ENCODE data around the gene JADE1. TPM values are rescaled to one million over a fixed set of nuclear protein-coding genes. Genes with fewer than 3 reads are reported as not detected.
A peak's percentile ranks its signal among the peaks of the same experiment; 100 is the strongest.

Gene JADE1
- total RNA-seq, 1 donor = 26.4 TPM

GRCh38 chr4:128871948-128872347 lies 62.4 kb downstream of the JADE1 start:
- Histone ChIP-seq H3K4me1 (ENCODE audit: insufficient read depth, low read length) (peaks cover 15% of the 10 kb centered on the region), H3K9me3 (ENCODE audit: low read depth, low read length) (no peaks in the 10 kb centered on the region), H2AFZ (ENCODE audit: low read length) (no peak overlapping the region), H3K4me3 (ENCODE audit: insufficient read depth, low read length) (no peak overlapping the region), H3K4me2 (ENCODE audit: insufficient read depth, low read length) (no peak overlapping the region), H4K20me1 (ENCODE audit: insufficient read depth, low read length) (no peaks in the 10 kb centered on the region), H3K79me2 (ENCODE audit: insufficient read depth, low read length) (no peaks in the 10 kb centered on the region), H3K27me3 (ENCODE audit: insufficient read depth, low read length) (no peaks in the 10 kb centered on the region), H3K36me3 (ENCODE audit: insufficient read depth, low read length) (peaks cover 41% of the 10 kb centered on the region), H3K27ac (ENCODE audit: low read depth, low read length) (peak overlapping the region; percentile 77)
- no peak for DNase-seq (ENCODE audit: insufficient read length, low spot score, missing footprints)
- TF ChIP-seq CTCF (IDR thresholded peaks at IDR 0.05; ENCODE audit: extremely low read depth, low read depth, low read length) = no peak

DNA sequence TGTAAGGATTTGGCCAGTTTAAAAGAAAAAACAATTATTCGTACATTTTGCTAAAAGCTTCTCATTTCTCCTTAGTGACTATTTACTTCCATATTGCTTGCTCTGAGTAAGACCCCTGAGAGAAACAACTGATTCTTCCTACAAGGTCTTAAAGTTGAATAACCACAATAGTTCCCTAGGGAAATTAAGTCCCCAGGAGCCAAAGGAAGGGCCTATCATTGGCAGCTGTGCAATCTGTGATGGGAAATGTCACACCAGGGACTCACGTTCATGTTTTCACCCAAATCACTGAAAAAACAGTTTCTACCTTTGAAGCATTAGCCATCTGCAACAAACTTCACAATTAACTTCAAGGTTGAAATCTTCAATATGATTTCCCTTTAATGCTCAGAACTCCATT lies 66.7 kb downstream of the JADE1 start:
- Histone ChIP-seq H4K20me1 (ENCODE audit: insufficient read depth, low read length) (no peaks in the 10 kb centered on the region), H2AFZ (ENCODE audit: low read length) (no peak overlapping the region), H3K4me1 (ENCODE audit: insufficient read depth, low read length) (peaks cover 12% of the 10 kb centered on the region), H3K27me3 (ENCODE audit: insufficient read depth, low read length) (no peaks in the 10 kb centered on the region), H3K27ac (ENCODE audit: low read depth, low read length) (no peak overlapping the region), H3K79me2 (ENCODE audit: insufficient read depth, low read length) (no peaks in the 10 kb centered on the region), H3K36me3 (ENCODE audit: insufficient read depth, low read length) (peaks cover 15% of the 10 kb centered on the region), H3K4me3 (ENCODE audit: insufficient read depth, low read length) (no peak overlapping the region), H3K4me2 (ENCODE audit: insufficient read depth, low read length) (no peak overlapping the region), H3K9me3 (ENCODE audit: low read depth, low read length) (no peaks in the 10 kb centered on the region)
- TF ChIP-seq CTCF (IDR thresholded peaks at IDR 0.05; ENCODE audit: extremely low read depth, low read depth, low read length) = no peak
- no peak for DNase-seq (ENCODE audit: insufficient read length, low spot score, missing footprints)

DNA sequence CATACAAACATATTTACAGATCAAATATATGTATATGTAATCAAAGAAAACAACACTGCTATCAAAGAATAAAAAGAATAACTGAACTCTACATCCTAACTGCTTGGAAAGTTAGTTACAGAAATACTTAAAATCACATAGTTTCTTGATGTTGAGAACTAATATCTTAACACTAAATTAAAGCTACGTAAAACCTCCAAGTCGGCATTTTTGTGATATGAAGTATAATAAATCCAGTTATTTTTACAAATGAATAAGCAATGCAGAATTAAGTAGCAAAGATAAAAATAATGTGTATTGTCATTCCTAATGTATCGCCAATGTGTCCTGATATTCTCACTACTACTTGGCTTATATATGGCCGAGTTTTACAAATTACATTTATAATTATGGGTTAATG lies 68.4 kb downstream of the JADE1 start:
- no peak overlapping the region for H3K4me3 ChIP-seq (ENCODE audit: insufficient read depth, low read length)
- H2AFZ ChIP-seq (ENCODE audit: low read length) = no peak overlapping the region
- no peaks in the 10 kb centered on the region for H4K20me1 ChIP-seq (ENCODE audit: insufficient read depth, low read length)
- H3K4me2 ChIP-seq (ENCODE audit: insufficient read depth, low read length) = no peak overlapping the region
- no peaks in the 10 kb centered on the region for H3K79me2 ChIP-seq (ENCODE audit: insufficient read depth, low read length)
- H3K9me3 ChIP-seq (ENCODE audit: low read depth, low read length) = no peaks in the 10 kb centered on the region
- DNase-seq (ENCODE audit: insufficient read length, low spot score, missing footprints) = no peak
- no peak overlapping the region for H3K27ac ChIP-seq (ENCODE audit: low read depth, low read length)
- no peaks in the 10 kb centered on the region for H3K4me1 ChIP-seq (ENCODE audit: insufficient read depth, low read length)
- H3K27me3 ChIP-seq (ENCODE audit: insufficient read depth, low read length) = no peaks in the 10 kb centered on the region
- H3K36me3 ChIP-seq (ENCODE audit: insufficient read depth, low read length) = no peaks in the 10 kb centered on the region
- no peak for TF ChIP-seq CTCF (IDR thresholded peaks at IDR 0.05; ENCODE audit: extremely low read depth, low read depth, low read length)

DNA sequence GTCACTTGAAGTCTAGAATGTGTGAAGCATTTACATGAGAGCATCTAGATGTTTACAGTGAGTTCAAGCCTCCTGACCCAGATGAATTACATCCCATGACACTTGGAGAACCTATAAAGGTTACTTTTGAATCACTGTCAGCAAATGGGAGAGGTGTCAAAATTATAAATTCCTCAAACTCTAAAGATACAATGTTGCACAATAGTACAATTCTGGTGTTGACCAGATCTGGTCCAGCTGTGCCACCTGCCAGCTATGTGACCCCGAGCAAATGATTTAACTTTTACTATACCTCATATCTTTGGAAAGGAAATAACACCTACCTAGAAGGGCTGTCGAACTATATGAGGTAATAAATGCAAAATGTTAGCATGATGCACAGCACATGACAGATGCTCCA lies 69.8 kb downstream of the JADE1 start:
- H3K27me3 ChIP-seq (ENCODE audit: insufficient read depth, low read length) = no peaks in the 10 kb centered on the region
- DNase-seq (ENCODE audit: insufficient read length, low spot score, missing footprints) = no peak
- H3K27ac ChIP-seq (ENCODE audit: low read depth, low read length) = no peak overlapping the region
- no peak for TF ChIP-seq CTCF (IDR thresholded peaks at IDR 0.05; ENCODE audit: extremely low read depth, low read depth, low read length)
- H3K4me2 ChIP-seq (ENCODE audit: insufficient read depth, low read length) = no peak overlapping the region
- no peaks in the 10 kb centered on the region for H3K79me2 ChIP-seq (ENCODE audit: insufficient read depth, low read length)
- H3K36me3 ChIP-seq (ENCODE audit: insufficient read depth, low read length) = no peaks in the 10 kb centered on the region
- no peaks in the 10 kb centered on the region for H3K4me1 ChIP-seq (ENCODE audit: insufficient read depth, low read length)
- no peaks in the 10 kb centered on the region for H4K20me1 ChIP-seq (ENCODE audit: insufficient read depth, low read length)
- H3K4me3 ChIP-seq (ENCODE audit: insufficient read depth, low read length) = no peak overlapping the region
- H3K9me3 ChIP-seq (ENCODE audit: low read depth, low read length) = no peaks in the 10 kb centered on the region
- no peak overlapping the region for H2AFZ ChIP-seq (ENCODE audit: low read length)

Measured in osteoblast (primary cell).